HEK293 (cell line): ENCODE data around the gene SNCAIP.

ENCODE experiments used
- CTCF ChIA-PET: fragments of 350-600 bp; formaldehyde crosslinking; extraction: SDS; loops from one replicate; lab custom pipeline; 2021; ENCODE audit warnings: antibody characterized with exemption; lab: Yijun Ruan, JAX
- POLR2A ChIA-PET: fragments of 300-600 bp; formaldehyde crosslinking; extraction: SDS; loops from one replicate; lab custom pipeline; 2020; ENCODE audit warnings: antibody characterized with exemption, inconsistent platforms; lab: Yijun Ruan, JAX
- H3K27ac ChIP-seq: fragments of 200-500 bp; sonication (Bioruptor generic); 2 replicates; pipeline ENCODE4 v1.5.1; 2014; ENCODE audit warnings: low read depth, low read length, control low read depth, inconsistent platforms; ENCODE audit errors: extremely low read depth
- H3K36me3 ChIP-seq, 2 experiments: fragments of 200-500 bp in 1 of 2; sonication (Bioruptor generic) in 1 of 2; 1 replicate in 1 of 2; 2 replicates in 1 of 2; pipeline ENCODE4 v1.5.1; 2014 to 2017; ENCODE audit warnings: inconsistent platforms in 2 of 2, low read length in 2 of 2; ENCODE audit not compliant: control insufficient read depth in 2 of 2, insufficient read depth in 1 of 2
- H3K4me1 ChIP-seq: fragments of 200-500 bp; sonication (Bioruptor generic); 2 replicates; pipeline ENCODE4 v1.5.1; 2014; ENCODE audit warnings: mild to moderate bottlenecking, low read length, inconsistent platforms; ENCODE audit not compliant: control insufficient read depth, insufficient read depth
- H3K4me3 ChIP-seq: 2 replicates; pipeline ENCODE4 v1.5.1; 2011; ENCODE audit warnings: low read depth, mild to moderate bottlenecking, control low read depth, low read length, moderate library complexity
- H3K9me3 ChIP-seq: fragments of 200-500 bp; sonication (Bioruptor generic); 2 replicates; pipeline ENCODE4 v1.5.1; 2014; ENCODE audit warnings: low read depth, low read length, inconsistent platforms; ENCODE audit not compliant: control insufficient read depth, insufficient read depth
- SP2 ChIP-seq: fragments of 450-650 bp; formaldehyde crosslinking; IDR thresholded peaks from 2 replicates; pipeline ENCODE4 v1.5.1; 2016; ENCODE audit warnings: missing biosample characterization, missing genetic modification characterization
- YY2 ChIP-seq: fragments of 450-650 bp; formaldehyde crosslinking; IDR thresholded peaks from 2 replicates; pipeline ENCODE4 v1.5.1; 2016; ENCODE audit warnings: missing biosample characterization, missing genetic modification characterization
- ZBTB1 ChIP-seq: fragments of 450-650 bp; formaldehyde crosslinking; IDR thresholded peaks from 2 replicates; pipeline ENCODE4 v1.5.1; 2016; ENCODE audit warnings: missing biosample characterization, missing genetic modification characterization
- ZBTB20 ChIP-seq: fragments of 450-650 bp; formaldehyde crosslinking; IDR thresholded peaks from 2 replicates; pipeline ENCODE4 v1.5.1; 2016; ENCODE audit warnings: missing biosample characterization, missing genetic modification characterization
- ZBTB21 ChIP-seq: fragments of 450-650 bp; formaldehyde crosslinking; IDR thresholded peaks from 2 replicates; pipeline ENCODE4 v1.5.1; 2017; ENCODE audit warnings: missing biosample characterization, missing genetic modification characterization
- ZFHX2 ChIP-seq: fragments of 450-650 bp; formaldehyde crosslinking; conservative IDR thresholded peaks from 2 replicates; pipeline ENCODE4 v1.5.1; 2016; ENCODE audit warnings: missing biosample characterization, missing genetic modification characterization
- ZNF114 ChIP-seq: fragments of 450-650 bp; formaldehyde crosslinking; IDR thresholded peaks from 2 replicates; pipeline ENCODE4 v1.5.0; 2017; ENCODE audit warnings: missing biosample characterization, missing genetic modification characterization
- ZNF155 ChIP-seq: fragments of 450-650 bp; formaldehyde crosslinking; IDR thresholded peaks from 2 replicates; pipeline ENCODE4 v1.5.1; 2016; ENCODE audit warnings: missing biosample characterization, missing genetic modification characterization
- ZNF16 ChIP-seq: fragments of 450-650 bp; formaldehyde crosslinking; IDR thresholded peaks from 2 replicates; pipeline ENCODE4 v1.5.1; 2016; ENCODE audit warnings: low read depth, missing biosample characterization, missing genetic modification characterization
- ZNF174 ChIP-seq: fragments of 450-650 bp; formaldehyde crosslinking; IDR thresholded peaks from 2 replicates; pipeline ENCODE4 v1.5.0; 2017; ENCODE audit warnings: missing biosample characterization, mild to moderate bottlenecking, missing genetic modification characterization
- ZNF274 ChIP-seq, 2 experiments: fragments of 200-500 bp in 1 of 2; fragments of 450-650 bp in 1 of 2; sonication (Bioruptor generic) in 1 of 2; formaldehyde crosslinking in 1 of 2; IDR thresholded peaks; 2 replicates each; pipeline versions ENCODE4 v1.5.1 to v1.6.1; 2014 to 2016; ENCODE audit warnings: borderline replicate concordance in 1 of 2, inconsistent platforms in 1 of 2, low read length in 1 of 2, missing biosample characterization in 1 of 2, missing genetic modification characterization in 1 of 2
- ZNF292 ChIP-seq: fragments of 450-650 bp; formaldehyde crosslinking; IDR thresholded peaks from 2 replicates; pipeline ENCODE4 v1.5.1; 2016; ENCODE audit warnings: low read depth, missing biosample characterization, missing genetic modification characterization, borderline replicate concordance
- ZNF311 ChIP-seq: fragments of 450-650 bp; formaldehyde crosslinking; IDR thresholded peaks from 2 replicates; pipeline ENCODE4 v1.5.1; 2017; ENCODE audit warnings: missing biosample characterization, missing genetic modification characterization, borderline replicate concordance
- ZNF366 ChIP-seq: fragments of 450-650 bp; formaldehyde crosslinking; conservative IDR thresholded peaks from 2 replicates; pipeline ENCODE4 v1.5.1; 2016; ENCODE audit warnings: missing biosample characterization, missing genetic modification characterization
- ZNF433 ChIP-seq: fragments of 450-650 bp; formaldehyde crosslinking; IDR thresholded peaks from 2 replicates; pipeline ENCODE4 v1.5.1; 2016; ENCODE audit warnings: missing biosample characterization, missing genetic modification characterization, low read depth
- ZNF488 ChIP-seq: fragments of 450-650 bp; formaldehyde crosslinking; IDR thresholded peaks from 2 replicates; pipeline ENCODE4 v1.5.1; 2016; ENCODE audit warnings: missing biosample characterization, missing genetic modification characterization
- ZNF513 ChIP-seq: fragments of 450-650 bp; IDR thresholded peaks from 2 replicates; pipeline ENCODE4 v1.5.1; 2018; ENCODE audit warnings: missing biosample characterization, missing genetic modification characterization
- ZNF585B ChIP-seq: fragments of 450-650 bp; formaldehyde crosslinking; IDR thresholded peaks from 2 replicates; pipeline ENCODE4 v1.5.1; 2016; ENCODE audit warnings: missing biosample characterization, missing genetic modification characterization
- ZNF596 ChIP-seq: fragments of 450-650 bp; IDR thresholded peaks from 2 replicates; pipeline ENCODE4 v1.5.0; 2018; ENCODE audit warnings: missing biosample characterization, mild to moderate bottlenecking, missing genetic modification characterization, moderate library complexity
- ZNF658 ChIP-seq: fragments of 450-650 bp; formaldehyde crosslinking; IDR thresholded peaks from 2 replicates; pipeline ENCODE4; 2016; ENCODE audit warnings: missing biosample characterization, missing genetic modification characterization
- ZNF704 ChIP-seq: fragments of 450-650 bp; formaldehyde crosslinking; IDR thresholded peaks from 2 replicates; pipeline ENCODE4 v1.5.1; 2016; ENCODE audit warnings: missing biosample characterization, missing genetic modification characterization
- ZNF768 ChIP-seq: fragments of 450-650 bp; formaldehyde crosslinking; IDR thresholded peaks from 2 replicates; pipeline ENCODE4 v1.5.1; 2018; ENCODE audit warnings: missing biosample characterization, mild to moderate bottlenecking, missing genetic modification characterization
- ZSCAN30 ChIP-seq: fragments of 450-650 bp; IDR thresholded peaks from 2 replicates; pipeline ENCODE4 v1.5.1; 2018; ENCODE audit warnings: missing biosample characterization, mild to moderate bottlenecking, missing genetic modification characterization, moderate library complexity
- TF ChIP-seq, protein P1 (sequence below): fragments of 450-650 bp; formaldehyde crosslinking; IDR thresholded peaks from 2 replicates; pipeline ENCODE4 v1.5.1; 2016; ENCODE audit warnings: missing biosample characterization, missing genetic modification characterization, borderline replicate concordance
- TF ChIP-seq, protein P2 (sequence below): sonication (generic); formaldehyde crosslinking; IDR thresholded peaks from 2 replicates; pipeline ENCODE4 v1.8.1; 2022; ENCODE audit warnings: mild to moderate bottlenecking, moderate library complexity, missing genetic modification reagents

Gene SNCAIP

DNA sequence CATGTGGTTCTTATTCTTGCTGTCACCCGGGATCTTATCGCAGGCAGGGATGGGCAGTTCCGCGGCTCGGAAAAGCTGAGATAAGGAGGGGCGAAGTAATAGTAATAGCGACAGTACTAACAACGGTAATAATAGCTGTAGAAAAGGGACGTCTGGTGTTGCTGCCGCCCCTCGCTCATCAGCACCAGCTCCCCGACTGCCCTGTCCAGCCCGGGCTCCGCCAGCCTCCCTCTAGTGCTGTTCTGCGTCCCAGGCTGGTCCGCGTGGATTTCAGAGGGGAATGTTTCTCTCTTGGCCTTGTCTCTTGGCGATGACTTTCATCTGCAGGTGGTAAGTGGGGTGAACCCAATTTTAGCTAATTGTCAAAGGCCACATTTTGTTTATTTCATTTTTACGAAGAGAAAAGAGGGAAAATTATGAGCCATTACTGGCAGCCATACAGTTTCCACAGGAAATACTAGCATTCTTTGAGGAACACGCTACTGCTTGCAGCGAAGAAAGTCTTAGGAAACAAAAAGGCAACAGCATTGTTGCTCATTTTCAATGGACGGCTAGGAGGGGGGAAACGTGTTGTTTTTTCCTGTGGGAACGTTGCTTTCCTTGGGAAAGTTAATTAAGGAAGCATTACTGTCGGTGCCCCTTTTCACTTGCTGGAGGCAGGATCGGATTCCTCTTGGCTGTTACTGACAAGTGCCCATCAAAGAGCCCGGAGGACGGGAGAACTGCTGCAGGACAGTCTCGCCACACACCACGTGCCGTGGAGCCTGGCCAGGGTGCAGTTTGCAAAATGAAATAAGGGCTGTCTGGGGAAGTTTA is 762 bp downstream of the SNCAIP start (continued):
- TF ChIP-seq ZNF114 (tag by site-specific recombination) (no peak), ZNF274 (IDR thresholded peaks at IDR 0.05; ENCODE audit: low read length) (no peak), ZNF274 (tag by site-specific recombination; IDR thresholded peaks at IDR 0.05; ENCODE audit: borderline replicate concordance) (no peak), ZNF596 (tag by site-specific recombination) (no peak), ZNF658 (no peak), SP2 (no peak), ZBTB20 (tag by site-specific recombination) (peak; percentile 64; the same call in 1 of the 2 replicates), ZNF16 (tag by site-specific recombination) (no peak)
- TF ChIP-seq, protein P1, sequence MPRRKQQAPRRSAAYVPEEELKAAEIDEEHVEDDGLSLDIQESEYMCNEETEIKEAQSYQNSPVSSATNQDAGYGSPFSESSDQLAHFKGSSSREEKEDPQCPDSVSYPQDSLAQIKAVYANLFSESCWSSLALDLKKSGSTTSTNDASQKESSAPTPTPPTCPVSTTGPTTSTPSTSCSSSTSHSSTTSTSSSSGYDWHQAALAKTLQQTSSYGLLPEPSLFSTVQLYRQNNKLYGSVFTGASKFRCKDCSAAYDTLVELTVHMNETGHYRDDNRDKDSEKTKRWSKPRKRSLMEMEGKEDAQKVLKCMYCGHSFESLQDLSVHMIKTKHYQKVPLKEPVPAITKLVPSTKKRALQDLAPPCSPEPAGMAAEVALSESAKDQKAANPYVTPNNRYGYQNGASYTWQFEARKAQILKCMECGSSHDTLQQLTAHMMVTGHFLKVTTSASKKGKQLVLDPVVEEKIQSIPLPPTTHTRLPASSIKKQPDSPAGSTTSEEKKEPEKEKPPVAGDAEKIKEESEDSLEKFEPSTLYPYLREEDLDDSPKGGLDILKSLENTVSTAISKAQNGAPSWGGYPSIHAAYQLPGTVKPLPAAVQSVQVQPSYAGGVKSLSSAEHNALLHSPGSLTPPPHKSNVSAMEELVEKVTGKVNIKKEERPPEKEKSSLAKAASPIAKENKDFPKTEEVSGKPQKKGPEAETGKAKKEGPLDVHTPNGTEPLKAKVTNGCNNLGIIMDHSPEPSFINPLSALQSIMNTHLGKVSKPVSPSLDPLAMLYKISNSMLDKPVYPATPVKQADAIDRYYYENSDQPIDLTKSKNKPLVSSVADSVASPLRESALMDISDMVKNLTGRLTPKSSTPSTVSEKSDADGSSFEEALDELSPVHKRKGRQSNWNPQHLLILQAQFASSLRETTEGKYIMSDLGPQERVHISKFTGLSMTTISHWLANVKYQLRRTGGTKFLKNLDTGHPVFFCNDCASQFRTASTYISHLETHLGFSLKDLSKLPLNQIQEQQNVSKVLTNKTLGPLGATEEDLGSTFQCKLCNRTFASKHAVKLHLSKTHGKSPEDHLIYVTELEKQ (tag by site-specific recombination) = peak; percentile 73; the same call in 1 of the 2 replicates

DNA sequence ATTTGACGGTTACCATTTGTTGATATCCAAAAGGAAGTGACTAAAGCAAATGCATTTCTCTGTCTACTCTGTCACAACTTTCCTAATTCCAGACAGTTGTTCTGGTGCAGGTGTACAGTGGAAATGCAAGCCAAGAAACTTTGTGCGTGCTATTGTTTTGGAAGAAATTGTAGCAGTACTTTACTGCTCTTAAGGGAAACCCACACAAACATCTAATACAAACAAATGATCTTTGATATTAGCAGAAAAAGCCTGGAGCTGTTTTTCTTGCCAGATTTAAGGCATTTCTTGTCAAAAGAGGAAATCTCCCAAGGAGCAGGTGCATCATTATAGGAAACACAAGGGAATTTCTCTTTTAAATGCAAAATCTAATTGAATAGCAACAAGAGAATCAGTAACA is 2.0 kb downstream of the SNCAIP start:
- no peak for TF ChIP-seq ZNF433 (tag by site-specific recombination)
- TF ChIP-seq, all 188 proteins: peak for 0
- Histone ChIP-seq H3K36me3 (no peaks in the 10 kb centered on the region), H3K4me3 (no peak overlapping the region), H3K9me3 (no peaks in the 10 kb centered on the region), H3K4me1 (peaks cover 6% of the 10 kb centered on the region; the same call in 1 of the 2 replicates), H3K27ac (no peak overlapping the region)
- POLR2A ChIA-PET = no interaction called here
- CTCF ChIA-PET = interaction anchor here (0.7 kb wide), 1 partner anchor 445 kb away, joined by 3 read pairs; no protein-coding TSS in a partner anchor

- ChIA-PET POLR2A (no interaction called here), CTCF (interaction anchor here (0.9 to 1.0 kb wide), 2 partner anchors 20 to 120 kb away, joined by 3 to 6 read pairs; no protein-coding TSS in a partner anchor)
- Histone ChIP-seq H3K27ac (no peak overlapping the region), H3K9me3 (no peaks in the 10 kb centered on the region), H3K4me1 (peaks cover 6% of the 10 kb centered on the region; the same call in 1 of the 2 replicates), H3K36me3 (no peaks in the 10 kb centered on the region), H3K4me3 (no peak overlapping the region)
- no peak for TF ChIP-seq ZBTB21 (tag by site-specific recombination)
- TF ChIP-seq ZSCAN30 (tag by site-specific recombination) = no peak
- no peak for TF ChIP-seq ZFHX2 (tag by site-specific recombination)
- no peak for TF ChIP-seq ZNF174 (tag by site-specific recombination)
- TF ChIP-seq ZNF585B (tag by site-specific recombination) = no peak
- TF ChIP-seq ZNF292 (tag by site-specific recombination) = no peak
- TF ChIP-seq ZNF311 (tag by site-specific recombination) = no peak
- TF ChIP-seq ZNF155 (tag by site-specific recombination) = no peak
- TF ChIP-seq ZNF366 (tag by site-specific recombination) = no peak
- TF ChIP-seq ZNF704 (tag by site-specific recombination) = no peak
- no peak for TF ChIP-seq ZNF768
- no peak for TF ChIP-seq ZBTB1 (tag by site-specific recombination)
- TF ChIP-seq YY2 (tag by site-specific recombination) = no peak
- no peak for TF ChIP-seq ZNF488 (tag by site-specific recombination)
- TF ChIP-seq ZNF513 (tag by site-specific recombination) = no peak
- TF ChIP-seq, protein P2, sequence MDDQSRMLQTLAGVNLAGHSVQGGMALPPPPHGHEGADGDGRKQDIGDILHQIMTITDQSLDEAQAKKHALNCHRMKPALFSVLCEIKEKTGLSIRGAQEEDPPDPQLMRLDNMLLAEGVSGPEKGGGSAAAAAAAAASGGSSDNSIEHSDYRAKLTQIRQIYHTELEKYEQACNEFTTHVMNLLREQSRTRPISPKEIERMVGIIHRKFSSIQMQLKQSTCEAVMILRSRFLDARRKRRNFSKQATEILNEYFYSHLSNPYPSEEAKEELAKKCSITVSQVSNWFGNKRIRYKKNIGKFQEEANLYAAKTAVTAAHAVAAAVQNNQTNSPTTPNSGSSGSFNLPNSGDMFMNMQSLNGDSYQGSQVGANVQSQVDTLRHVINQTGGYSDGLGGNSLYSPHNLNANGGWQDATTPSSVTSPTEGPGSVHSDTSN (CRISPR knock-in tag) = no peak
Measured at GRCh38 chr5:122315521-122315920, 3.5 kb downstream of the SNCAIP start.
